Measurements from ENCODE around the gene NADSYN1.

NADSYN1 gene

GRCh38 chr11:71476926-71477640 lies 24.1 kb downstream of the NADSYN1 start:
- H3K4me2 ChIP-seq (ENCODE audit: low read depth, low read length), result no peak overlapping the region
- H3K9ac ChIP-seq (ENCODE audit: low read length), result no peak overlapping the region
- no peaks in the 10 kb centered on the region for H3K9me2 ChIP-seq (replicated peaks; ENCODE audit: insufficient read depth, low read length)
- no peaks in the 10 kb centered on the region for H3K4me1 ChIP-seq (ENCODE audit: low read length)
- no peaks in the 10 kb centered on the region for H3K27me3 ChIP-seq (replicated peaks; ENCODE audit: insufficient read depth, low read length)
- no peaks in the 10 kb centered on the region for H3K79me2 ChIP-seq (ENCODE audit: low read length)
- no peak for TF ChIP-seq EZH2 (optimal IDR thresholded peaks at IDR 0.05; ENCODE audit: low read depth, low read length)
- TF ChIP-seq CTCF (IDR thresholded peaks at IDR 0.05; ENCODE audit: low read length), result no peak
- TF ChIP-seq EZH2phosphoT487 (IDR thresholded peaks at IDR 0.05; ENCODE audit: low read length), result no peak
- no peaks in the 10 kb centered on the region for H3K9me3 ChIP-seq (replicated peaks; ENCODE audit: insufficient read depth, low read length)
- no peak overlapping the region for H3K27ac ChIP-seq (ENCODE audit: low read length)
- H3K36me3 ChIP-seq (replicated peaks; ENCODE audit: insufficient read depth, low read length), result no peaks in the 10 kb centered on the region
- H4K20me1 ChIP-seq (ENCODE audit: insufficient read depth, low read length), result no peaks in the 10 kb centered on the region
- no peak overlapping the region for H3K4me3 ChIP-seq (ENCODE audit: low read length)
- H2AFZ ChIP-seq (ENCODE audit: low read length), result no peak overlapping the region
- no peak for DNase-seq
- H3F3A ChIP-seq (ENCODE audit: insufficient read depth, low read length), result no peaks in the 10 kb centered on the region

- Histone ChIP-seq H4K20me1 (ENCODE audit: insufficient read depth, low read length) (no peaks in the 10 kb centered on the region), H3K79me2 (ENCODE audit: low read length) (no peaks in the 10 kb centered on the region), H2AFZ (ENCODE audit: low read length) (no peak overlapping the region), H3K9me2 (replicated peaks; ENCODE audit: insufficient read depth, low read length) (no peaks in the 10 kb centered on the region), H3K4me3 (ENCODE audit: low read length) (no peak overlapping the region), H3K36me3 (replicated peaks; ENCODE audit: insufficient read depth, low read length) (no peaks in the 10 kb centered on the region), H3K4me2 (ENCODE audit: low read depth, low read length) (no peak overlapping the region), H3K27ac (ENCODE audit: low read length) (no peak overlapping the region), H3K9me3 (replicated peaks; ENCODE audit: insufficient read depth, low read length) (no peaks in the 10 kb centered on the region), H3K9ac (ENCODE audit: low read length) (no peak overlapping the region), H3K4me1 (ENCODE audit: low read length) (no peaks in the 10 kb centered on the region), H3K27me3 (replicated peaks; ENCODE audit: insufficient read depth, low read length) (no peaks in the 10 kb centered on the region), H3F3A (ENCODE audit: insufficient read depth, low read length) (no peaks in the 10 kb centered on the region)
- no peak for DNase-seq
- no peak for TF ChIP-seq CTCF (IDR thresholded peaks at IDR 0.05; ENCODE audit: low read length)
- TF ChIP-seq EZH2 (optimal IDR thresholded peaks at IDR 0.05; ENCODE audit: low read depth, low read length), result no peak
- TF ChIP-seq EZH2phosphoT487 (IDR thresholded peaks at IDR 0.05; ENCODE audit: low read length), result no peak
Measured at GRCh38 chr11:71477641-71478527, 24.9 kb downstream of the NADSYN1 start.

- H2AFZ ChIP-seq (ENCODE audit: low read length), result no peak overlapping the region
- H3F3A ChIP-seq (ENCODE audit: insufficient read depth, low read length), result no peaks in the 10 kb centered on the region
- H4K20me1 ChIP-seq (ENCODE audit: insufficient read depth, low read length), result no peaks in the 10 kb centered on the region
- no peaks in the 10 kb centered on the region for H3K4me1 ChIP-seq (ENCODE audit: low read length)
- no peaks in the 10 kb centered on the region for H3K36me3 ChIP-seq (replicated peaks; ENCODE audit: insufficient read depth, low read length)
- DNase-seq, result no peak
- no peaks in the 10 kb centered on the region for H3K79me2 ChIP-seq (ENCODE audit: low read length)
- no peaks in the 10 kb centered on the region for H3K27me3 ChIP-seq (replicated peaks; ENCODE audit: insufficient read depth, low read length)
- H3K9me2 ChIP-seq (replicated peaks; ENCODE audit: insufficient read depth, low read length), result no peaks in the 10 kb centered on the region
- no peaks in the 10 kb centered on the region for H3K9me3 ChIP-seq (replicated peaks; ENCODE audit: insufficient read depth, low read length)
- H3K27ac ChIP-seq (ENCODE audit: low read length), result no peak overlapping the region
- no peak overlapping the region for H3K4me2 ChIP-seq (ENCODE audit: low read depth, low read length)
- no peak overlapping the region for H3K4me3 ChIP-seq (ENCODE audit: low read length)
- no peak for TF ChIP-seq CTCF (IDR thresholded peaks at IDR 0.05; ENCODE audit: low read length)
- TF ChIP-seq EZH2 (optimal IDR thresholded peaks at IDR 0.05; ENCODE audit: low read depth, low read length), result no peak
- no peak for TF ChIP-seq EZH2phosphoT487 (IDR thresholded peaks at IDR 0.05; ENCODE audit: low read length)
- no peak overlapping the region for H3K9ac ChIP-seq (ENCODE audit: low read length)
Measured at GRCh38 chr11:71478528-71478840, 25.5 kb downstream of the NADSYN1 start.
